GM18498 (cell line): ENCODE results near the gene HES4.
A peak's percentile ranks its signal among the peaks of the same experiment; 100 is the strongest.
"Not testable (repeated sequence)": the region's sequence is repeated elsewhere in the genome, so short reads cannot be mapped to it uniquely, and the experiment has no call there.

Source experiments
- ATAC-seq: cut with Tn5 transposase; IDR thresholded peaks from one replicate; pipeline ENCODE4 v1.9.1; 2021; ENCODE audit warnings: mild to moderate bottlenecking, moderate library complexity; ENCODE audit not compliant: unreplicated experiment

The HES4 gene

GRCh38 chr1:1033731-1034438 is 34.0 kb upstream of the HES4 start:
- no peak for ATAC-seq

- peak; percentile 85 for ATAC-seq
Measured at GRCh38 chr1:1033009-1033587, 33.2 kb upstream of the HES4 start.

GRCh38 chr1:1032424-1032823 is 32.5 kb upstream of the HES4 start:
- no peak for ATAC-seq

- ATAC-seq = no peak
Measured at GRCh38 chr1:1031659-1032235, 31.9 kb upstream of the HES4 start.

- ATAC-seq = not testable (repeated sequence)
Measured at GRCh38 chr1:1030867-1031658, 31.2 kb upstream of the HES4 start.

GRCh38 chr1:1027791-1028190 is 27.9 kb upstream of the HES4 start:
- ATAC-seq = no peak

GRCh38 chr1:1026599-1027413 is 26.9 kb upstream of the HES4 start:
- ATAC-seq = no peak

- ATAC-seq = no peak
Measured at GRCh38 chr1:1025730-1026129, 25.8 kb upstream of the HES4 start.

- no peak for ATAC-seq
Measured at GRCh38 chr1:1024771-1025699, 25.1 kb upstream of the HES4 start.

GRCh38 chr1:1024149-1024770 is 24.4 kb upstream of the HES4 start:
- ATAC-seq = no peak

GRCh38 chr1:1023700-1024099 is 23.8 kb upstream of the HES4 start:
- no peak for ATAC-seq

- ATAC-seq = no peak
Measured at GRCh38 chr1:1022302-1023009, 22.6 kb upstream of the HES4 start.

GRCh38 chr1:1021920-1022259 is 22.0 kb upstream of the HES4 start:
- ATAC-seq = no peak

- ATAC-seq = no peak
Measured at GRCh38 chr1:1021010-1021919, 21.4 kb upstream of the HES4 start.

GRCh38 chr1:1020415-1021009 is 20.6 kb upstream of the HES4 start:
- peak; percentile 19 for ATAC-seq

- ATAC-seq = peak; percentile 34
Measured at GRCh38 chr1:1020000-1020404, 20.1 kb upstream of the HES4 start, which contains the start of gene AGRN. AGRN (plus strand) TSS chr1:1020120; CDS start chr1:1020173, 53 bp downstream.
